ENCODE data around the gene LAMP2. TPM values are rescaled to one million over a fixed set of nuclear protein-coding genes. Genes with fewer than 3 reads are reported as not detected.

Gene LAMP2
- 100 to 1,000 TPM in 1 of 4 donors, 10 to 100 TPM in 3; 19.8 to 119 (median 65.7) TPM for total RNA-seq

DNA sequence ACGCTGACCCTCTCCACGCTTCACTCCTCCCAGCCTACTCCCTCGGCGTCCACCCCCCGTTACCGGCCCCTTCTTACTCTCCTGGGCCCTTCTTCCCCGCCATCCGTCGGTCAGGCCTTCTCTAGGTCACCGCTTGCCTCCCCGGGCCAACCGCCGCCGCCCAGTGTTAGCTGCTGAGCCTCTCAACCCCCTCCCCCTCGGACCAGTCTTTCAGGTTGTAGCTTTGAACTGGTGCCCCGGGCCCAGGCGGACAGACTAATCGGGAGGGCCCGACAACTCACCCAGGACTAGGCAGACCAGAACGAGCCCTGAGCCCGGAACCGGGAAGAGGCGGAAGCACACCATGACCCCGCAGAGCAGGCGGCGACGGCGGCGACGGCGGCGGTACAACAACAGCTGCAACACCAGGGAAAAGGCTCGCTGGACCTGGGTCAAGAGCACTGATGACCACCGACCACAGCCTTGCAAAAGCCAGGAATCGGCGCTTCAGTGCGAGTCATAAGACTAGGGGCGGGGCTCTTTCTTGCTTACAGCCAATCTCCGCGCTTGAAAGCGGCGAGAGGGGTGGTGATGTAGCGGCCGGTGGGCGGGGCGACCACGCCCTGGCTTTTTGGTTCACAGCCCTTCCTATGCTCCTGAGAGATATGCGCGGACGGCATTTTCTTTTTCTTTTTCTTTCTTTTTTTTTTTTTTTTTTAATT lies at the start of gene LAMP2:
LAMP2 (minus strand) TSS at position 472 of the 701 bp plus-strand sequence; CDS start at position 345, 127 bp downstream.
- DNase-seq: peak; percentile 83 to 94 (median 85)
- H3K27me3 ChIP-seq: no peaks in the 10 kb centered on the region

DNA sequence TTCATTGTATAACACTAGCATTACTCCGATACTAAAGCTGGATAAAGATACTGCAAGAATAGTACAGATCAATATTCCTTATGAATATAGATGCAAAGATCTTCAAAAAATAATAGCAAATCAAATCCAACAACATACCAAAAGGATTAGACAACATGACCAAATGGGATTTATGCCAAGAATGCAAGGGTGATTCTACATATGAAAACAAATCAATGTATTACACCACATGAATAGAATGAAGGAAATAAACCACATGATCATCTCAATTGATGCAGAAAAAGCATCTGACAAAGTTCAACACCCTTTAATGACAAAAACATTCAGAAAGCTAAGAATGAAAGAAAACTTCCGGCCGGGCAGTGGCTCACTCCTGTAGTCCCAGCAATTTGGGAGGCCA lies 48.8 kb upstream of the LAMP2 start:
- H3K36me3 ChIP-seq: no peaks in the 10 kb centered on the region
- TF ChIP-seq, protein P1, sequence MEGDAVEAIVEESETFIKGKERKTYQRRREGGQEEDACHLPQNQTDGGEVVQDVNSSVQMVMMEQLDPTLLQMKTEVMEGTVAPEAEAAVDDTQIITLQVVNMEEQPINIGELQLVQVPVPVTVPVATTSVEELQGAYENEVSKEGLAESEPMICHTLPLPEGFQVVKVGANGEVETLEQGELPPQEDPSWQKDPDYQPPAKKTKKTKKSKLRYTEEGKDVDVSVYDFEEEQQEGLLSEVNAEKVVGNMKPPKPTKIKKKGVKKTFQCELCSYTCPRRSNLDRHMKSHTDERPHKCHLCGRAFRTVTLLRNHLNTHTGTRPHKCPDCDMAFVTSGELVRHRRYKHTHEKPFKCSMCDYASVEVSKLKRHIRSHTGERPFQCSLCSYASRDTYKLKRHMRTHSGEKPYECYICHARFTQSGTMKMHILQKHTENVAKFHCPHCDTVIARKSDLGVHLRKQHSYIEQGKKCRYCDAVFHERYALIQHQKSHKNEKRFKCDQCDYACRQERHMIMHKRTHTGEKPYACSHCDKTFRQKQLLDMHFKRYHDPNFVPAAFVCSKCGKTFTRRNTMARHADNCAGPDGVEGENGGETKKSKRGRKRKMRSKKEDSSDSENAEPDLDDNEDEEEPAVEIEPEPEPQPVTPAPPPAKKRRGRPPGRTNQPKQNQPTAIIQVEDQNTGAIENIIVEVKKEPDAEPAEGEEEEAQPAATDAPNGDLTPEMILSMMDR (IDR thresholded peaks at IDR 0.05): no peak
- TF ChIP-seq POLR2A (IDR thresholded peaks at IDR 0.05): no peak
- H3K27me3 ChIP-seq: no peaks in the 10 kb centered on the region
- H3K4me3 ChIP-seq: no peak overlapping the region
- no peak for DNase-seq
- no peaks in the 10 kb centered on the region for H3K9me3 ChIP-seq
- H3K27ac ChIP-seq: no peak overlapping the region
- no peaks in the 10 kb centered on the region for H3K4me1 ChIP-seq

More for the DNA sequence above, at the start of gene LAMP2:
- Histone ChIP-seq H3K9me3 (no peaks in the 10 kb centered on the region), H3K4me3 (peak within 1 kb of the TSS; percentile 51 to 75 (median 62)), H3K27ac (peak within 1 kb of the TSS; percentile 78 to 88 (median 85)), H3K4me1 (peaks cover 0 to 10% (median 0%) of the 10 kb centered on the region in 4 donors), H3K36me3 (no peaks in the 10 kb centered on the region)
- TF ChIP-seq, protein P1 (IDR thresholded peaks at IDR 0.05): no peak
- TF ChIP-seq POLR2A (IDR thresholded peaks at IDR 0.05): peak; percentile 39 to 53

DNA sequence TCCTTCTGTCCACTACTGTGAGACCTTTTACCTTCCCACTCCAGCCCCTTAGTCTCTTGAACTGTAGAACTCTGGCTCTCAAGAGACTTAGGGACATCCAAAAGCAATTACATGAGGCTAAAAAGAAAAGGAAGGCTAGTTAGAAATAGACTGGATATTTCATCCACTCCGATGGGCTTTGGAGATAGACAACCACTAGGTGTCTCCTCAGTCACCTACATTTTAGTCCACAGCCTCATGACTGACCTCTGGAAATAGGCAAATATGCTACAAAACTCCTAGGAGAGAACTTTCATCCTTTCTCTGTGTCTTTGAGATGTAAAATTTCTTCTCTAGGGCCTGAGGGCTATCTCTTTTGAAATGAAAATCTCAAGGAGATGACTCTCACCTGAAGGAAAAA lies 45.1 kb upstream of the LAMP2 start:
- no peaks in the 10 kb centered on the region for H3K27me3 ChIP-seq
- TF ChIP-seq POLR2A (IDR thresholded peaks at IDR 0.05): no peak
- TF ChIP-seq, protein P1 (IDR thresholded peaks at IDR 0.05): peak in 4 of 6 experiments; percentile 15 to 56 (median 45)
- no peaks in the 10 kb centered on the region for H3K9me3 ChIP-seq
- DNase-seq: no peak
- H3K27ac ChIP-seq: no peak overlapping the region
- H3K4me3 ChIP-seq: no peak overlapping the region
- no peaks in the 10 kb centered on the region for H3K36me3 ChIP-seq
- H3K4me1 ChIP-seq: no peaks in the 10 kb centered on the region

DNA sequence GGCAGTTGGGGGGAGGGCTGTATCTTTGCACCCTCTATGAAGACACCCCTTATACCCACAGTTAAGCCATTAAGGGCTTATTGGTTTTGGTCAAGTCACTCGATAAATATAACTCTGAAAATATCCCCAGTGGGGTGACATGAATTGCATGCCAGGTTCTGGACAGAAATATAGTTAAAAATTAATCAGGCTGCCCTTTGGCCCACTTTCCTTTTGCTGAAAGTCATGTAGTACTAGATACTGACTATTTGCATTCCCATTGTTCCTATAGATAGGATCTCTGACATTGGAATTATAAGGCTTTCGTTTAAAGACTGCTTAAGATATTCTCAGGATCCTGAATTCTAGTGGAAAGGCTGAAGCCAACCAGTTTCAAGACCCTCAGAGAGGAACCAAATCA lies 43.5 kb upstream of the LAMP2 start:
- peak overlapping the region in 1 of 4 donors; percentile 31 for H3K27ac ChIP-seq
- no peak for DNase-seq
- no peaks in the 10 kb centered on the region for H3K36me3 ChIP-seq
- TF ChIP-seq, protein P1 (IDR thresholded peaks at IDR 0.05): no peak
- TF ChIP-seq POLR2A (IDR thresholded peaks at IDR 0.05): no peak
- H3K4me3 ChIP-seq: no peak overlapping the region
- H3K9me3 ChIP-seq: no peaks in the 10 kb centered on the region
- H3K4me1 ChIP-seq: no peaks in the 10 kb centered on the region
- no peaks in the 10 kb centered on the region for H3K27me3 ChIP-seq

DNA sequence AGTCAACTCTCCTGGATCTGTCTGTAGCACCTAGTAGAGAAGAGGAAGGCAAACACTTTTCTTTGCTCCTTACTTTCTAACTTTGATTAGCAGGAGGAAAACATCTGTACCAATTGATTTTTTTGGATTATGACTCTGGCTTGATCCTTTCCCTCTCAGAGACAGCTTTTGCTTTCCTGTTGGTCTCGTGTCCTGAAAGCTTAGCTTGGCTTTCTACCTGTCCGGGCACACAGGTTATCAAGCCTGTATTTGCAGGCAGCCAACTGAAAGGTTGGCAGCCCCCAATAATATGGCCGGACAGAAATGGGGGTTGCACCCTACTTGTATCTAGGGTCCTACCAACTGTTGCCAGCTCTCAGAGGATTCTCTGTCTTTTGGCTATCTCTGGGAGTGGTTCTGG lies 43.1 kb upstream of the LAMP2 start:
- H3K27me3 ChIP-seq: no peaks in the 10 kb centered on the region
- H3K4me1 ChIP-seq: no peaks in the 10 kb centered on the region
- DNase-seq: no peak
- no peak overlapping the region for H3K4me3 ChIP-seq
- TF ChIP-seq, protein P1 (IDR thresholded peaks at IDR 0.05): no peak
- TF ChIP-seq POLR2A (IDR thresholded peaks at IDR 0.05): no peak
- H3K36me3 ChIP-seq: no peaks in the 10 kb centered on the region
- no peaks in the 10 kb centered on the region for H3K9me3 ChIP-seq
- H3K27ac ChIP-seq: peak overlapping the region in 1 of 4 donors; percentile 31
